HepG2 (cell line): ENCODE measurements around the gene RBCK1. TPM values are rescaled to one million over a fixed set of nuclear protein-coding genes. Genes with fewer than 3 reads are reported as not detected.

Experiments used
- ARID3A ChIP-seq: IDR thresholded peaks from 2 replicates; pipeline ENCODE4 v1.6.1; 2012; ENCODE audit warnings: low read depth, low read length, improper control_type of control experiment
- CTCF ChIP-seq: sonication (generic); formaldehyde crosslinking; IDR thresholded peaks from 2 replicates; pipeline ENCODE4 v1.5.0; 2020; ENCODE audit warnings: mild to moderate bottlenecking, missing genetic modification reagents, moderate library complexity
- DBP ChIP-seq: sonication (generic); formaldehyde crosslinking; IDR thresholded peaks from 2 replicates; pipeline ENCODE4 v1.4.0; 2020; ENCODE audit warnings: missing genetic modification reagents; ENCODE audit errors: not compliant biosample characterization
- ELF3 ChIP-seq: IDR thresholded peaks from 2 replicates; pipeline ENCODE4 v1.6.1; 2016; ENCODE audit warnings: missing genetic modification reagents, missing compliant biosample characterization
- FOXA1 ChIP-seq, 2 experiments: fragments of 450-650 bp in 1 of 2; sonication (generic) in 1 of 2; formaldehyde crosslinking in 1 of 2; IDR thresholded peaks; 2 replicates each; pipeline versions ENCODE4 v1.4.0 to v1.6.1; 2016 to 2020; ENCODE audit warnings: missing genetic modification reagents in 1 of 2
- FOXA3 ChIP-seq: IDR thresholded peaks from 2 replicates; pipeline ENCODE4 v1.6.1; 2016; ENCODE audit warnings: missing genetic modification reagents, missing compliant biosample characterization
- FOXJ3 ChIP-seq: sonication (generic); formaldehyde crosslinking; IDR thresholded peaks from 2 replicates; pipeline ENCODE4 v1.4.0; 2020; ENCODE audit warnings: missing genetic modification reagents, mild to moderate bottlenecking, borderline replicate concordance
- HCFC1 ChIP-seq: fragments of 150-350 bp; IDR thresholded peaks from 2 replicates; pipeline ENCODE4 v1.6.1; 2014; ENCODE audit warnings: low read depth, low read length
- HNRNPUL1 ChIP-seq: fragments of 200-400 bp; formaldehyde crosslinking; IDR thresholded peaks from 2 replicates; pipeline ENCODE4 v1.6.1; 2017; ENCODE audit warnings: low read depth, mild to moderate bottlenecking, low read length, moderate library complexity
- KAT8 ChIP-seq: IDR thresholded peaks from 2 replicates; pipeline ENCODE4 v1.6.1; 2016; ENCODE audit warnings: missing genetic modification reagents, missing compliant biosample characterization
- KLF11 ChIP-seq: IDR thresholded peaks from 2 replicates; pipeline ENCODE4 v1.6.1; 2016; ENCODE audit warnings: missing compliant biosample characterization
- KLF9 ChIP-seq: IDR thresholded peaks from 2 replicates; pipeline ENCODE4 v1.6.1; 2016; ENCODE audit warnings: low read depth
- MED1 ChIP-seq: sonication (generic); formaldehyde crosslinking; IDR thresholded peaks from 2 replicates; pipeline ENCODE4 v1.4.0; 2020; ENCODE audit warnings: missing genetic modification reagents
- MIER2 ChIP-seq: IDR thresholded peaks from 2 replicates; pipeline ENCODE4 v1.6.1; 2016; ENCODE audit warnings: missing biosample characterization, missing genetic modification reagents
- MYNN ChIP-seq: sonication (generic); formaldehyde crosslinking; IDR thresholded peaks from 2 replicates; pipeline ENCODE4 v1.4.0; 2020; ENCODE audit warnings: mild to moderate bottlenecking, low read depth, missing genetic modification reagents
- PLSCR1 ChIP-seq: sonication (generic); formaldehyde crosslinking; IDR thresholded peaks from 2 replicates; pipeline ENCODE4 v1.5.0; 2020; ENCODE audit warnings: missing genetic modification reagents, mild to moderate bottlenecking, borderline replicate concordance
- RAD51 ChIP-seq: fragments of 450-650 bp; IDR thresholded peaks from 2 replicates; pipeline ENCODE4 v1.6.1; 2016; ENCODE audit warnings: borderline replicate concordance
- SMYD3 ChIP-seq: sonication (generic); formaldehyde crosslinking; IDR thresholded peaks from 2 replicates; pipeline ENCODE4 v1.8.1; 2023; ENCODE audit warnings: mild to moderate bottlenecking, missing genetic modification reagents
- STAG1 ChIP-seq: sonication (generic); formaldehyde crosslinking; IDR thresholded peaks from 2 replicates; pipeline ENCODE4 v1.4.0; 2020; ENCODE audit warnings: missing genetic modification reagents
- TFDP2 ChIP-seq: sonication (generic); formaldehyde crosslinking; IDR thresholded peaks from 2 replicates; pipeline ENCODE4 v1.4.0; 2020; ENCODE audit warnings: missing genetic modification reagents
- XRCC5 ChIP-seq: fragments of 200-400 bp; formaldehyde crosslinking; optimal IDR thresholded peaks from 2 replicates; pipeline ENCODE3; 2017; ENCODE audit warnings: mild to moderate bottlenecking, low read length
- ZBTB7B ChIP-seq: sonication (generic); formaldehyde crosslinking; IDR thresholded peaks from 2 replicates; pipeline ENCODE4 v1.4.0; 2020; ENCODE audit warnings: missing genetic modification reagents
- ZKSCAN8 ChIP-seq: IDR thresholded peaks from 2 replicates; pipeline ENCODE4 v1.6.1; 2016; ENCODE audit warnings: borderline replicate concordance, missing genetic modification reagents, missing compliant biosample characterization
- ZNF124 ChIP-seq: sonication (generic); formaldehyde crosslinking; IDR thresholded peaks from 2 replicates; pipeline ENCODE4 v1.4.0; 2020; ENCODE audit warnings: missing genetic modification reagents
- ZNF615 ChIP-seq: sonication (generic); formaldehyde crosslinking; IDR thresholded peaks from 2 replicates; pipeline ENCODE4 v1.5.0; 2020; ENCODE audit warnings: mild to moderate bottlenecking, missing genetic modification reagents, borderline replicate concordance
- ZSCAN29 ChIP-seq: sonication (generic); formaldehyde crosslinking; conservative IDR thresholded peaks from 2 replicates; pipeline ENCODE4 v1.4.0; 2020; ENCODE audit warnings: mild to moderate bottlenecking, missing genetic modification reagents
- polyA plus RNA-seq, 8 experiments: library from polyadenylated mRNA; depleted of rRNA in 3 of 8; stranded (reverse) in 7 of 8; unstranded in 1 of 8; fragments of >200 nt; fragmentation: Illumina TruSeq in 4 of 8; extraction: Trizol in 4 of 8; gene quantifications; 2 replicates each; pipeline versions ENCODE4 v1.2.1 to v1.2.3, GENCODE V29; 2011 to 2016; ENCODE audit warnings: low read depth in 4 of 8, missing spikeins in 1 of 8, mixed read lengths in 1 of 8; ENCODE audit not compliant: insufficient read depth in 1 of 8
- total RNA-seq, 5 experiments: library from RNA; depleted of rRNA; stranded (reverse); fragments of >200 nt; fragmentation: Illumina TruSeq; extraction: Trizol; gene quantifications; 2 replicates each; pipeline ENCODE4 v1.2.3, GENCODE V29; 2016; ENCODE audit warnings: low read depth in 1 of 5

RBCK1 gene
- total and polyA plus RNA-seq, 2 of the 13 experiments (the other 11 are each of a cell fraction or from before 2014, with no cell fraction given) = 149 to 215 TPM

- TF ChIP-seq ARID3A = peak; percentile 45; the same call in 1 of the 2 replicates
- peak; percentile 53 for TF ChIP-seq FOXA3 (CRISPR knock-in tag)
- TF ChIP-seq ZSCAN29 (CRISPR knock-in tag) = no peak
- TF ChIP-seq ZBTB7B (CRISPR knock-in tag) = no peak
- no peak for TF ChIP-seq HCFC1
- TF ChIP-seq SMYD3 (CRISPR knock-in tag) = peak; percentile 87; the same call in 1 of the 2 replicates
- peak; percentile 29; the same call in 1 of the 2 replicates for TF ChIP-seq MIER2 (CRISPR knock-in tag)
- TF ChIP-seq FOXA1 (IDR thresholded peaks at IDR 0.05) = no peak
- TF ChIP-seq FOXA1 (CRISPR knock-in tag; IDR thresholded peaks at IDR 0.05) = 0 out of 2 replicates have a peak, but pooled peaks have one; percentile 9
- TF ChIP-seq PLSCR1 (CRISPR knock-in tag) = no peak
- peak; percentile 43; the same call in 1 of the 2 replicates for TF ChIP-seq ELF3
- no peak for TF ChIP-seq DBP (CRISPR knock-in tag)
- peak; percentile 28; the same call in 1 of the 2 replicates for TF ChIP-seq KAT8 (CRISPR knock-in tag)
- TF ChIP-seq FOXJ3 (CRISPR knock-in tag) = peak; percentile 15; the same call in 1 of the 2 replicates
- peak; percentile 37; the same call in 1 of the 2 replicates for TF ChIP-seq TFDP2 (CRISPR knock-in tag)
- no peak for TF ChIP-seq HNRNPUL1
- TF ChIP-seq STAG1 (CRISPR knock-in tag) = peak; percentile 77
- TF ChIP-seq RAD51 = no peak
- TF ChIP-seq XRCC5 = no peak
- 0 out of 2 replicates have a peak, but pooled peaks have one; percentile 53 for TF ChIP-seq KLF9 (CRISPR knock-in tag)
- 0 out of 2 replicates have a peak, but pooled peaks have one; percentile 16 for TF ChIP-seq ZNF124 (CRISPR knock-in tag)
- no peak for TF ChIP-seq ZNF615
- no peak for TF ChIP-seq MYNN (CRISPR knock-in tag)
- peak; percentile 41 for TF ChIP-seq MED1 (CRISPR knock-in tag)
- TF ChIP-seq KLF11 (CRISPR knock-in tag) = 0 out of 2 replicates have a peak, but pooled peaks have one; percentile 19
- TF ChIP-seq CTCF = peak; percentile 81
- peak; percentile 65; the same call in 1 of the 2 replicates for TF ChIP-seq ZKSCAN8
Observed at GRCh38 chr20:478949-479429, 70.9 kb downstream of the RBCK1 start (continued).
